HG02678 (cell line): ENCODE results near the gene UBA52.
"Not testable (repeated sequence)": the region's sequence is repeated elsewhere in the genome, so short reads cannot be mapped to it uniquely, and the experiment has no call there.

Experiments
- ATAC-seq: cut with Tn5 transposase; IDR thresholded peaks from one replicate; pipeline ENCODE4 v1.9.1; 2021; ENCODE audit warnings: mild to moderate bottlenecking, moderate library complexity; ENCODE audit not compliant: unreplicated experiment

Gene UBA52

DNA sequence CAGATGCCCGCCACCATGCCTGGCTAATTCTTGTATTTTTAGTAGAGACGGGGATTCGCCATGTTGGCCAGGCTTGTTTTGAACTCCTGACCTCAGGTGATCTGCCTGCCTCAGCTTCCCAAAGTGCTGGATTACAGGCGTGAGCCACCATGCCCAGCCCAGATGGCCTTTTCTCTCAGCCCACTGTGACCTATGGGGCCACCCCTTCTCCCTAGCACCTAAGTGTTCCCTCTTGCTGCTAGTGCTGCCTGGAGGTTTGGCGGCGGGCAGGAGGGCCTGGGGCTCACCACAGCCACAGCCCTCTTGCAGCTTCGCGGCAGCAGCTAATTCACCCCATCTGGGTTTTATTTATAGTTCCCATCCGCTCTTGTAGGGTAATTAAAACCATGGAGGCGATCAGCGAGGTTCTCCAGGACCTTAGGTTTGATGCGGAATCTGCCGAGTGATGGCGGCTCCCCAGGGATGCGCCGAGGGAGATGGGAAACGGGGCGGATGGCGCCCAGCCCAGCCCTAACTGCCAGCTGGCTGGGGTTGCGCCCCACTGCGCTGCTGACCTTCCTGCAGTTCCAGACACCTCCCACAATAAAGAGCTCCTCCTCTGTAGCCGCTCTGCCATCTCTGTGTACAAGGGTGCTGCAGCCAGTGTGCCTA, 20.2 kb downstream of the UBA52 start:
- no peak for ATAC-seq

DNA sequence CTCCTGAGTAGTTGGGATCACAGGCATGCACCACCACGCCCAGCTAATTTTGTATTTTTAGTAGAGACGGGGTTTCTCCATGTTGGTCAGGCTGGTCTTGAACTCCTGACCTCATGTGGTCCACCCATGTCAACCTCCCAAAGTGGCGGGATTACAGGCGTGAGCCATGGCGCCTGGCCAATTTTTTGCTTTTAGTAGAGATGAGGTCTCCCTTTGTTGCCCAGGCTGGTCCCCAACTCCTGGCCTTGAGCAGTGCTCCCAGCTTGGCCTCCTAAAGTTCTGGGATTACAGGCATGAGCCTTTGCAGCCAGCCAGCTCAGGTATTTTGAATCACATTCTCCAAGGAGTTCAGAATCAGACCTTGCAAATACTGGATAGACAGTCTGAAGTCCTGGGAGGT, 21.1 kb downstream of the UBA52 start:
- ATAC-seq: not testable (repeated sequence)

DNA sequence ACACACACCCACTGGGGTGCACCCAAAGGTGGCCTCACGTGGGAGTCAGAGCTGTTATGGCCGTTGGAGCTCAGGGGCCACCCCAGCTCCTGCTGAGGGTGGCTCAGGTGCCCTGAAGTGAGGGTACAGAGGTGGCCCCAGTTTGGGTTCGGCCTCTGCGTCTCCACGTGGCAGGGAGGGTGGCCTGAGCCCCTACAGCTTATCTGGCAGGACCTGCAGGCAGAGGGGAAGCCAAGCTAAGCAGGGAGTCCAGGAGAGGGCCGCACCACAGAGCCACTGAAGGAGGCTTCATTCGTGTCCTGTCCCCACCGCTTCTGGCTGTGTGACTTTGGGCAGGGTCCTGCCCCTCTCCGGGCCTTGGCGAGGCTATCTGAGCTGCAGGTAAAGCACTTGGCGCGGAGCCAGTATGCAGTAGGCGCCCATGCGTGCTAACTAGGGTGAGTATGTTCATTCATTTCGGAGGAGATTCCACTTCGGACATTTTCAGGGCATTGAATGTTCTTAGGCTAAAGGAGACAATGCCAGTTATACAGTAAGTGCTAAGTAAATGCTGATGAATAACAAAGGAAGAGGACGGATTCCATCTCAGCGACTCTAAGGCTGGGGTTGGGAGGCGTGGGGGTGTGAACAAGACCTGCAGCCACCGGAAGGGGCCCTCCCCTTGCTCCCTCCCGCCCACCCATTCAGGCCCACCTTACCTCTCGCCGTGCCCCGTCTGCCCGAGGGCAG, 21.9 kb downstream of the UBA52 start:
- no peak for ATAC-seq

DNA sequence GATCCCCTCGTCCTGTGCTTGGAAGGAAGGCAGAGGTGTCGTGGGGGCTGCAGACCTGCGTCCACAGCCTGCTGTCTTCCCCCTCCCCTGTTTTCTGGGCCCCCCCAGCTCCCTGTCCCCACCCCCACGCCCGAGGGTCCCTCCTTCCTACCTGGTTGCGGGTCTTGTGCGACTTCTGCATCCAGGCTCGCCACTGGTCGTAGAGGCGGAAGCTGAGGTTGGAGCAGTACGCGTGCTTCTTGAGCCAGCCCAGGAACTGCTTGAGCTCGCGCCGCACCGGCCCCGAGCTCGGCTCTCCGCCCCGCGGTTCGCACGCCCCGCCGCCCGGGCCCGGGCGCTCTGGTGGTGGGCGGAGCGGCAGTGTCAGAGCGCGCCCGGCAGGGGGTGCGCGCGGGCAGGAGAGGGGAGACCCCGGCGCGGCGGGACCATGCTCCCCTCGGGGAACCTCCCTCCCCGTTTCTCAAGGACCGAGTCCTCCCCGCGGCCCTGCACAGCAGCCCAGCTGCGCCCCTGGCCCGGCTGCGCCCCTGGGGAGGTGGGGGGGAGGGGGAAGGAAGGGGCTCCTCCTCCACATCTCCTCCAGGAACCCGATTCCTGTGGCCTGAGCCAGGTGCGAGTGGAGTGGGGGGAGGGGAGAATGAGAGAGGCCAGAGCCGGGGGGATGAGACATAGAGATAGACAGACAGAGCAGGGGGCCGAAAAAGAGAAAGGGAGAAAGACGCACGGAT, 22.6 kb downstream of the UBA52 start:
- peak; percentile 62 for ATAC-seq

DNA sequence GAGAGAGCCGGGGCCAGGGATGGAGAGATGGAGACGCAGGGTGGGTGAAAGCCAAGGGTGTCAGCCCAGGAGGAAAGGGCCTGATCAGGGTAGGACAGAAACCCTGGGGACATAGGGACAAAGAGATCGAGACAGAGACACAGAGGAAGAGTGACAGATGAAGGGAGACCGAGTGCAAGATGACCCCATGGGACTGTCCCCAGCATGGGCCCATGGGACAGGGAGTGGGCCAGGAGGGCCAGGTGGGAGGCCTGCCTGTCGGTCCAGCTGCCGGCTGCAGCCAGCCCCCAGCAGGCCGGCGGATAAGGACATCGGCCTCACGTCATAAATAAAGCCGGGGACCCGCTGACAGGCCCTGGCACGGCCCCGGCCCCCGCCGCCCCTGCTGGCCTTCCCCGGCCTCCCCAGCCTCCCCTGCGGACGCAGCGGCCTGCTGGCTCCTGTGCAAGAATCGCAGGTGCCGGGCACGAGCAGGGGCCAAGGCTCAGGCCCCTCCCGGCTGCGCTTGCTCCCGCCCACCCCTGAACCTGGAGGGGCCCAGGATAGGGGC, 23.2 kb downstream of the UBA52 start:
- no peak for ATAC-seq

DNA sequence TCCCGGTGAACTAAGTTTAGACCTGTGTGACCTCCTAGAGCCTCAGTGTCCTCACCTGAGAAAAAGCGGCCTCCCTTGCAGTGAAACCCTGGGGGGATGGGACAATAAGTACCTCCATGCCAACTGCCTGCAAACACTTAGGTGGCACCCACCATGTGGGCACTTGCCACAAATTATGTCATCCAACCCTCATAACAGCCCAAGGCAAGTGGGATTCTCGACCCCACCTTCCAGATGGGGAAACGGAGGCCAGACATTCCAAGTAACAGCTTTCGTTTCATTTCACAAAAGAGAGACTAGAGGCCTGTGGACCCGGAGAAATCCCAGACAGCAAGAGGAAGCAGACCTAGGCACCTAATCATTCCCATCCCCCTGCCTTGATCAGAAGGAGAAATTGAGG, 23.8 kb downstream of the UBA52 start:
- ATAC-seq: no peak

DNA sequence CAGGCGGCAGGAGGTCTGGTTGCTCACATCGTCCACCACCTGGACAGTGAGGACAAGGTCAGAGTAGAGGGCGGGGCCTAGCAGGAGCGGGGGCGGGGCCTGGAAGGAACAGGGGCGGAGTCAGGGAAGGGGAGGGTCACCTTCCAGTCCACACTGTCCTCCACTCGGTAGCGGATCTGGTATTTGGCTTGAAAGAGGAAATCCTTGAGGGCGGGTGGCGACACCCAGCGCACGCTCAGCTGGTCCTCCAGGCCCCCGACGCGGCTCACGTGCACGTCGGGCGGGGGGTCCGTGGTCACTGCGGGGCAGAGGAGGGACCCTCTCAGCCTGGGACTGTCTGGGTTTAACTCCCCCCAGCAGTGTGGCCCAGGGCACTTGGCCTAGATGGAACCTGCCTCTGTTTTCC, 25.1 kb downstream of the UBA52 start:
- no peak for ATAC-seq

DNA sequence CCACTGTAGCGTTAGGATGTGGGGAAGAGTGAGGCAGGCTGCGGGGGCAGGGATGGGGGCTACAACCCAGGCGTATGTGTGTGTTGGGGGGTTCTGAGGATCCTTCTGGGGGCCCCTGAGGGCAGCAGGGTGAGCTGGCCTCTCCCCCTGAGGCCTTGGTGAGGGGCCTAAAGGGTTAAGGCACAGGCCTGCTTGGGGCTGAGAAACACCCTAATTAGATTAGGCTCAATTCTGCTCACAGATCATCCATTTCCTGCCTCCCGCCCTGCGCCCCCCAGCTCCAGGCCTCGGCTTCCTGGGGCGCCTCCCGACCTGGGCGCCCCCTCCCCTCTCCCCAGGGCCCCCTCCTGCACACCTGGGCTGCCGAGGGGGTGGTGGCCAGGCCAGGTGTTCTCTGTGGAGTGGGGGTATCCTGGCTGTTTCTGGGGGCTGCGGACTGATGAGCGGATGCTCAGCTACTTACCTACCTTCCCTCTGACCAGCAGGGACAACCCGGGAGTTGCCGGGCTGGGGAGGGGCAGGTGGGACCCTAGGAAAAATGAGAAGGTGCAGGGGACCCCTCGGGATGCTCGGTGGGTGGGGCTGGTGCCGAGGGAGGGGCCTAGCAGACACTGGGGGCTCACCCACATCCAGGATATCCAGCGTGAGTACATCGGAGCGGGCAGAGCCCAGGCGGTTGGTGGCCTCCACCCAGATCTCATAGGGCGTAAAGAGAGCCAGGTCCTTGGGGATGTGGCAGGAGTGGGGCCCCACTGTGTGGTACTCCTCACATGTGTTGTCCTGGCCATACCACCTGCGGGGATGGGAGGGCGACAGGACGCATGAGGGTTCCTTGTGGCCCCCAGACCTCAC, 26.4 kb downstream of the UBA52 start:
- no peak for ATAC-seq

DNA sequence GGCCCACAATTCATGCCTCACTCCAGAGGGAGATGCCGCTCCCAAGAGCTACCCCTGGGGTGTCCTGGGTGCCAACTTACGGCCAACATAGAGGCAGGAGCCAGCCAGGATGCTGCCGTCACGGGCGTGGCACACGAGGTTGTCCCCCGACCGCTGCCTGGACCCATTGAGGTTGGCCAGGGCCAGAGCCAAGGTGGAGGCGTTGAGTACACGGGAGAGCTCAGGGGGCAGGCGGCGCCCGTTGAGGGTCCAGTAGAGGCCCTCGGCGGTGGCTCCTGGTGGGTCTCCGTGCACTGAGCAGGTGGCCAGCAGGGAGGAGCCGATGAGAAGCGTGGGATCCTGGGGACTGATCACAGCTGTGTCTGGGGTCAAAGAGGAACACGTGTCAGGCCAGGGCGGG, 27.8 kb downstream of the UBA52 start:
- ATAC-seq: no peak

DNA sequence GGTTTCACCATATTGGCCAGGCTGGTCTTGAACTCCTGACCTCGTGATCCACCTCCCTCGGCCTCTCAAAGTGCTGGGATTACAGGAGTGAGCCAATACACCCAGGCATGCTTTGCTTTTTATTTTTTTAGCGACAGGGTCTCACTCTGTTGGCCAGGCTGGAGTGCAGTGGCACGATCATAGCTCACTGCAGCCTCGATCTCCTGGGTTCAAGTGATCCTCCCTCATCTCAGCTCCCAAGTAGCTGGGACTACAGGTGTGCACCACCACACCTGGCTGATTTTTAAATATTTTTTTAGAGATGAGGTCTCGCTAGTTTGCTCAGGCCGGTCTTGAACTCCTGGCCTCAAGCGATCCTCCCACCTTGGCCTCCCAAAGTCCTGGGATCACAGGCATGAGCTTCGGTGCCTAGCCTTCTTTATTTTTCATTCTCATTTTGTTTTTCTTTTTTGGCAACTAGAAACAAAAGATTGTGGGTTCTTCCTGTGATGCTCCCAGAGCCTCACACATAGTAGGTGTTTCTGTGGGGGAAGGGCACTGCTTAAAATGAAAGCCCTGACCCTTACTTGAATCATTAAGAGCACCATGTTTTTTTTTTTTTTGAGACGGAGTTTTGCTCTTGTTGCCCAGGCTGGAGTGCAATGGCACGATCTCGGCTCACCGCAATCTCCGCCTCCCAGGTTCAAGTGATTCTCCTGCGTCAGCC, 29.2 kb downstream of the UBA52 start:
- ATAC-seq: not testable (repeated sequence)

DNA sequence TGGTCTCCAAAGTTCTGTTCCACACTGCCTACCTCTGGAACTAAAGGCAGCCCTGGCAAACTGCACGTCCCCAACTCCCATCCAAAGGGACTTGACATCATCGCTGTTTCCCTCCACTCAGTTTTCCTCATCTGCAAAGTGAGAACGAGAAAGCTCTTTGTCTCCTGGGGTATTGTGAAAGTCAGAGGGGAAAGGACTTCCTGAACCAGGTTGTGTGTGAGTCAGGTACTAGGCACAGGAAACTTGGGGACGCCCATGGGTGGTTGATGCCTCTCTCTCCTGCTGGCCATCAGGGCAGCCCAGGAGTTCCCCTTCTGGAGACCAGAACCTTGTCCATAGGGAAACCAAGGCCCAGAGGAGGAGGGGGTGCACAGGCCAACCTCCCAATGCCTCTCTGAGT, 30.2 kb downstream of the UBA52 start:
- ATAC-seq: no peak

DNA sequence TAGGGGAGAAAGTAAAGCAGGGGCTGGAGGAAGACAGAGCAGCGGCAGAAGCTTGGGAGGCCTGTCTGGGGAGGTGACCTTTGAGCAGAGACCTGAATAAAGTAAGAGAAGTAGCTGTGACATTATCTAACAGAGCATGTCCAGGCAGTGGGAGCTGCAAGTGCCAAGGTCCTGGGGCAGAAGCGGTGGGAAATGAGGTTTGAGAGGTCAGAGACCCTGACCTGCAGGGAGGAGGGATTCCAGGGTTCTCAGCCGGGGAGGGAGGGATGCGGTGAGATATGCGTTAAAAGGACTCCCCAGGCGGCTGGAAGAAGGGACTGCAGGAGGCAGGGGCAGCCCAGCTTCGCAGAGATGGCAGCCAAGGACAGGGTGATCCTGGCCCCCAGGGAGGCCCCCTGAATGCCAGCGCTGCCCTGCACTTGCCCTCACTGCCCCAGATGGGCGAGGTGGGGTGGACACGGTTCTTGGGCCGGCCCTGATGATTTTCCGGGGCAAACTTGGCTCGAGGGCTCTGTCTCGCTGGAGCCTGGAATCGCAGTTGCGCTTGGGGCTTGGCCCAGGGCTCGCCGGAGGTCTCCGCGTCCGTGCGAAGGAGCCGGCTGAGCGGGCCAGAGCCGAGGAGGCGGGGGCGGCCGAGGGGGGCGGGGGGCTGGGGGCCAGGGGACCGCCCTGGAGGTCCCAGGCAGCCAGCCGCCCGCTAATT, 31.7 kb downstream of the UBA52 start:
- no peak for ATAC-seq

DNA sequence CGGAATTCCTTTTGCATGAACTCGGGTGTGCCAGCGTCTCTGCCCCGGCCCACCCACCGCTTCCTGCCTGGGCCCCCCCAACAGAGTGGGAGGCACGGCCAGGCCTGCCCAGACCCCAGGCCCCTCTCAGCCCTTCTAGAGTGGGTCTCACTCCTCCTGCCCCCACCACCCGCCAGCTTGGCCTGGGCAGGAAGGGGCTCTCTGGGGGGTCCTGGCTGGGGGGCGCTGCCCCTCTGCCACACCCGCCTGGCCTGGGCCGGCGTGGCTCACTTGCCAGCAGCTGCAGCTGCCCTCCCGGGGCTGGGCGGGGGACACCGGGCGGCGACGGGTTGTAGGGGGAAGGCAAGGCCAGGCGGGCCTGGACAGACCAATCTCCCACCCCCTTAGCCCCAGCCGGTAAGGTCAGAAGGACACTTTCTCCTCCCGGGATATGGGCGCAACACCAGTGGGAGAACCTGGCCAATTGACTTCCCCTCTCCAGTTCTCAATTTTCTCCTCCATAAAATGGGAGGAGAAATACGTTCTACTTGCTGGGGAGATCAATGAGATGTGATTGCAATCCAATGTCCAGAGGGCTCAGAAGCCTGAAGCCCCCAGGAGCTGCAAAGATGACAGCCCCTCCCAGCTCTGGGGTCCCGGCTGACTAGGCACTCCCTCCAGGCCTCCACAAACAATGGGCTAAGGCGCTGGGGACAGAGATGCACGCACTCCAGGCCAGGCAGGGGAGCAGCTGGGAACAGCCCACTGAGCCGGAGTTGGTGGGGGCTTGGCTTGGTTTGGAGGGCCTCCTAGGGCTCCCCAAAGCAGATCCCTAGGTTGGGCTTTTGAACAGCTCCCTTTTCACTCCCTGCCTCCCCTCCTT, 32.5 kb downstream of the UBA52 start:
- no peak for ATAC-seq

DNA sequence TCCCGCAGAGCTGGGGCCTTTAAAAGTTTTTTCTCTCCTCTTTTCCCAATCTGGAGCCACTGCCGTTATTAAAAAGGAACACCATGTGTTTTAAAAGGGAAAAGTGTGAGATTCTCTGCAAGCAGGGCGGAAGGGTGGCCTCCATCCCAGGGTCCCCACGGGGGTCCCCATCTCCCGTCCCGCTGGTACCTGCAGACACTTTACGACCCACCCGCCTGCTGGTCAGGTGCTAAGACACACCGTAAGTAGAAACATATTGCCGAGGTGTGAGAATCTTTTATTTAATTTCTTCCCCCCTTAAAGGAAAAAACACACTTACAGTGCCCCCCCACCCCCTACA, 33.1 kb downstream of the UBA52 start:
- ATAC-seq: no peak

DNA sequence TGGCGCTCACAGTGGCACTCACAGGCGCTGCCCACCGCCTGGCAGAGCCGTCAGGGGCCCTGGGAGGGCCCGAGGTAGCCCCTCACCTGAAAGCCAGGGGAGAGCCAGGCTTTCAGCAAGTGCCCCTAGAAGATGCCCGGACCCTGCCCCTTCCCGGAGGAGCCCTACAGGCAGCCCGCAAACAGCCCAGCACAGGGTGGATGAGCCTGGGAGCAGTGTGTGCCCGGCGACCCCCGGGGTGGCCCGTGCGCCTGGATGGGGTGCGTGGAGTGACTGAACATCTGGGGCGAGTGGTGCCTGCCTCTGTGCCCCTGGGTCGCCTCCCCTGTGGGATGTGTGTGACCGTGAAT, 33.5 kb downstream of the UBA52 start:
- ATAC-seq: no peak

DNA sequence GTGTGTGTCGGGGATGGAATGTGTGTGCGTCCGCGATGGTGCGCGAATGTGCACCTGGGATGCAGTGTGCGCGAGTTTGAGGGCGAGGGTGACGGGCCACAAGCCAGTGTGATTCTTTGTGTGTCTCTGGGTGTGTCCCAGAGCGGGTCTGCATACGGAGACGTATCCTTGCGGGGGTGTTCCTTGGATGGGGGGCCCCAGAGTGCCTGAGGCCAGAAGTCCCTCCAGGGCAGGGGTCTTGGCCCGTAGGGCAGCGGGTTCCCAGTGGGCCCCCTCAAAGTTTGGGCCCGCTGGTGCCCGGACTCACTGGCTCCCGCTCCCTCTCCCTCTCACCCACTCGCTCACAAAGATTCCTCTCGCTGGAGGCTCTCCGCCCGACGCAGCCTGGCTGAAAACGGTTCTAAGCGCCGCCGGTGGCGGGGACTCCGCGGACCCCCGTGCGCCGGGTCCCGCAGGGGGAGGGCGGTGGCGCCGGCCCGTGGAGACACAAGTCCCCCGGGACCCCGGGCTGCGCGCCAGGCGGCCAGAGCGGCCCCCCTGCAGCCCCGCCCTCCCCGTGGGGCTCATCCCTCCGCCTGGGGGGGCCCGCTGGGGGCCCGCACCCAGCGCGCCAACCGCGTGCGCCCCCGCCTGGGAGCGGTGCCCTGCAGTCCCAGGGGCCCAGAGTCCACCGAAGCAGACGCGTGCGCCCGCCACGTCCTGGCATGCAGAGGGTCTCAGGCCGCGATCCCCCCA, 34.1 kb downstream of the UBA52 start:
- ATAC-seq: no peak

DNA sequence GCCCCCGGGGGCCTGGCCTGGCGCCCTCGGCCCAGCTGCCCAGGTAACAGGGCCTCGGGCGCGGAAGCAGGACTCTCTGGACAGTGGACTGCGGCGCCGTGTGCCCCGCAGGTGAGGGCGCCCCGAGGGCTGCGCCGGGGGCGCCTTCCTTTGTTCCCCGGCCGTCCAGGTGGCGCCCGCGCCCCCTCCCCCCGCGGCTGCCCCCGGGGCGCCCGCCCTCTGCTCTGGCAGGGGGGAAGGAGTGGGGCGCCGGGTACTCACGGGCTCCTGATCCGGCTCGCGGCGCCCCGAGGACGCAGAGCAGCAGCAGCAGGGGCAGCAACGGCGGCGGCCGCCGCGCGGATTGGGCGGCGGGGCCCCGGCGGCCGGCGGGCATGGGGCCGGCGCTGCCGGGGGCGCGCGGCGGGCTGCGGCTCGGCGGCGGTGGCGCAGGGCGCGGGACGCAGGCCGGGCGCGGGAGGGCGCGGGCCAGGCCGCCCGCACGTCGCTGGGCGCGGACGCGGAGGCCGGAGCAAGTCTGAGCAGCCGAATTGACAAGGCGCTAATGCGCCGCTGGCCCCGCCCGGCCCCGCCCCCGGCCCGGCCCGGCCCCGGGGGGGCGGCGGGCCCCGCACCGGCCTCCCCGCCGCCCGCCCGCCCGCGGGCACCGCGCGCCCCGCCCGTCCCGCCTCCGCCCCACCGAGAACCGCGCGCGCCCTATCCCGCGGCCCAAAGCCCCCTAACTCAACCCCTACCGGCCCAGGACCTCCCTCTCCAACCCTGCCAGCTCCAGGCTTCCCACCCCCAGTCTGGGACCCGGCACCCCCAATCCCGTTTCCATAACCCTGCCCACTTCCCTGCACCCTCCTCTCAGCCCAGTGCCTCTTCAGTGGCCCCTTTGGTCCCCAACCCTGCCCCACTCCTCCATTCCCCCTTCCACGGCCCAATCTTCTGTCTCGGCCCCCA, 34.9 kb downstream of the UBA52 start, which contains the start of gene CRLF1:
Gene CRLF1 (minus strand): TSS at position 519 of the 945 bp plus-strand sequence. CDS start 143 bp downstream, at position 376.
- ATAC-seq: no peak
